ENCODE results near the gene TBXAS1.

DNA sequence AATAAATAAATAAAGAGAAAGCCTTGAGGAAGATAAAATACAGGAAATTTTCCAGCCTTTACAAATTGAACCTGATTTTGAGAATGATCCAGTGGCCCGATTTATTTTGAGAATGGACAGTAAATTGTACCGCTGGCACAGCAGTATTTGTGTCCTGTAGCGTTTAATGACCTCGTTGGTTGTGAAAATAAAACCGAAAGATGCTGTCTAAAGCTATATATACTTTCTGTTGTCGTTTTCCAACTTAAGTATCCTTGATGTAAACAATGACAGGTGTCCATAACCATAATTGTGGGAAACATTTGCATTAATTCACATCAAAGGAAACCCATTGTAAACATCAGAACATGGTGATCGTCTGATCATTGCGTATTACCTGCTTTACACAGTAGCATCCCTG, 38.8 kb downstream of the TBXAS1 start:
- TF ChIP-seq, protein P1, sequence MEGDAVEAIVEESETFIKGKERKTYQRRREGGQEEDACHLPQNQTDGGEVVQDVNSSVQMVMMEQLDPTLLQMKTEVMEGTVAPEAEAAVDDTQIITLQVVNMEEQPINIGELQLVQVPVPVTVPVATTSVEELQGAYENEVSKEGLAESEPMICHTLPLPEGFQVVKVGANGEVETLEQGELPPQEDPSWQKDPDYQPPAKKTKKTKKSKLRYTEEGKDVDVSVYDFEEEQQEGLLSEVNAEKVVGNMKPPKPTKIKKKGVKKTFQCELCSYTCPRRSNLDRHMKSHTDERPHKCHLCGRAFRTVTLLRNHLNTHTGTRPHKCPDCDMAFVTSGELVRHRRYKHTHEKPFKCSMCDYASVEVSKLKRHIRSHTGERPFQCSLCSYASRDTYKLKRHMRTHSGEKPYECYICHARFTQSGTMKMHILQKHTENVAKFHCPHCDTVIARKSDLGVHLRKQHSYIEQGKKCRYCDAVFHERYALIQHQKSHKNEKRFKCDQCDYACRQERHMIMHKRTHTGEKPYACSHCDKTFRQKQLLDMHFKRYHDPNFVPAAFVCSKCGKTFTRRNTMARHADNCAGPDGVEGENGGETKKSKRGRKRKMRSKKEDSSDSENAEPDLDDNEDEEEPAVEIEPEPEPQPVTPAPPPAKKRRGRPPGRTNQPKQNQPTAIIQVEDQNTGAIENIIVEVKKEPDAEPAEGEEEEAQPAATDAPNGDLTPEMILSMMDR (IDR thresholded peaks at IDR 0.05; ENCODE audit: poor library complexity, severe bottlenecking) = no peak
- TF ChIP-seq, protein P2, sequence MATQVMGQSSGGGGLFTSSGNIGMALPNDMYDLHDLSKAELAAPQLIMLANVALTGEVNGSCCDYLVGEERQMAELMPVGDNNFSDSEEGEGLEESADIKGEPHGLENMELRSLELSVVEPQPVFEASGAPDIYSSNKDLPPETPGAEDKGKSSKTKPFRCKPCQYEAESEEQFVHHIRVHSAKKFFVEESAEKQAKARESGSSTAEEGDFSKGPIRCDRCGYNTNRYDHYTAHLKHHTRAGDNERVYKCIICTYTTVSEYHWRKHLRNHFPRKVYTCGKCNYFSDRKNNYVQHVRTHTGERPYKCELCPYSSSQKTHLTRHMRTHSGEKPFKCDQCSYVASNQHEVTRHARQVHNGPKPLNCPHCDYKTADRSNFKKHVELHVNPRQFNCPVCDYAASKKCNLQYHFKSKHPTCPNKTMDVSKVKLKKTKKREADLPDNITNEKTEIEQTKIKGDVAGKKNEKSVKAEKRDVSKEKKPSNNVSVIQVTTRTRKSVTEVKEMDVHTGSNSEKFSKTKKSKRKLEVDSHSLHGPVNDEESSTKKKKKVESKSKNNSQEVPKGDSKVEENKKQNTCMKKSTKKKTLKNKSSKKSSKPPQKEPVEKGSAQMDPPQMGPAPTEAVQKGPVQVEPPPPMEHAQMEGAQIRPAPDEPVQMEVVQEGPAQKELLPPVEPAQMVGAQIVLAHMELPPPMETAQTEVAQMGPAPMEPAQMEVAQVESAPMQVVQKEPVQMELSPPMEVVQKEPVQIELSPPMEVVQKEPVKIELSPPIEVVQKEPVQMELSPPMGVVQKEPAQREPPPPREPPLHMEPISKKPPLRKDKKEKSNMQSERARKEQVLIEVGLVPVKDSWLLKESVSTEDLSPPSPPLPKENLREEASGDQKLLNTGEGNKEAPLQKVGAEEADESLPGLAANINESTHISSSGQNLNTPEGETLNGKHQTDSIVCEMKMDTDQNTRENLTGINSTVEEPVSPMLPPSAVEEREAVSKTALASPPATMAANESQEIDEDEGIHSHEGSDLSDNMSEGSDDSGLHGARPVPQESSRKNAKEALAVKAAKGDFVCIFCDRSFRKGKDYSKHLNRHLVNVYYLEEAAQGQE (IDR thresholded peaks at IDR 0.05; ENCODE audit: borderline replicate concordance) = no peak
- TF ChIP-seq EP300 (conservative IDR thresholded peaks at IDR 0.05; ENCODE audit: poor library complexity, severe bottlenecking) (no peak), EZH2 (IDR thresholded peaks at IDR 0.05; ENCODE audit: borderline replicate concordance, insufficient read depth, low read length, poor library complexity, severe bottlenecking) (no peak)

Measured in neural cell (in vitro differentiated cells).